HG03469 (cell line): ENCODE data around the gene MME.
"Not testable (repeated sequence)": the region's sequence is repeated elsewhere in the genome, so short reads cannot be mapped to it uniquely, and the experiment has no call there.

Source experiments
- ATAC-seq: cut with Tn5 transposase; IDR thresholded peaks from one replicate; pipeline ENCODE4 v1.9.1; 2021; ENCODE audit warnings: mild to moderate bottlenecking, moderate library complexity, moderate number of reproducible peaks; ENCODE audit not compliant: unreplicated experiment

Gene MME

GRCh38 chr3:155083313-155083905, 3.3 kb downstream of the MME start:
- ATAC-seq = no peak

- ATAC-seq = no peak
Measured at GRCh38 chr3:155084567-155084966, 4.4 kb downstream of the MME start.

- ATAC-seq = no peak
Measured at GRCh38 chr3:155086051-155086450, 5.9 kb downstream of the MME start.

- ATAC-seq = no peak
Measured at GRCh38 chr3:155088706-155089345, 8.7 kb downstream of the MME start.

- ATAC-seq = no peak
Measured at GRCh38 chr3:155089495-155089894, 9.4 kb downstream of the MME start.

GRCh38 chr3:155093261-155093660, 13.1 kb downstream of the MME start:
- ATAC-seq = no peak

- no peak for ATAC-seq
Measured at GRCh38 chr3:155096303-155097008, 16.3 kb downstream of the MME start.

GRCh38 chr3:155097009-155097349, 16.9 kb downstream of the MME start:
- no peak for ATAC-seq

- ATAC-seq = no peak
Measured at GRCh38 chr3:155101398-155101797, 21.3 kb downstream of the MME start.

GRCh38 chr3:155102329-155102728, 22.2 kb downstream of the MME start:
- ATAC-seq = no peak

- ATAC-seq = no peak
Measured at GRCh38 chr3:155103686-155104085, 23.6 kb downstream of the MME start.

- ATAC-seq = no peak
Measured at GRCh38 chr3:155106119-155106518, 26.0 kb downstream of the MME start.

GRCh38 chr3:155110022-155110421, 29.9 kb downstream of the MME start:
- no peak for ATAC-seq

GRCh38 chr3:155110996-155111901, 31.1 kb downstream of the MME start:
- no peak for ATAC-seq

- no peak for ATAC-seq
Measured at GRCh38 chr3:155111971-155112370, 31.9 kb downstream of the MME start.

GRCh38 chr3:155112661-155113389, 32.7 kb downstream of the MME start:
- no peak for ATAC-seq

GRCh38 chr3:155124745-155125144, 44.6 kb downstream of the MME start:
- ATAC-seq = not testable (repeated sequence)

GRCh38 chr3:155129396-155129795, 49.3 kb downstream of the MME start:
- no peak for ATAC-seq

GRCh38 chr3:155130001-155130400, 49.9 kb downstream of the MME start:
- ATAC-seq = no peak

- peak; percentile 88 for ATAC-seq
Measured at GRCh38 chr3:155131104-155131503, 51.0 kb downstream of the MME start.

GRCh38 chr3:155134311-155134710, 54.2 kb downstream of the MME start:
- ATAC-seq = not testable (repeated sequence)
